Nephron (organoid): ENCODE measurements around the gene C2orf78.
"Not testable (repeated sequence)": the region's sequence is repeated elsewhere in the genome, so short reads cannot be mapped to it uniquely, and the experiment has no call there.

ENCODE experiments used
- H3K27ac Mint-ChIP-seq, 3 experiments: 2 replicates each; pipeline ENCODE4 v1.8.0; 2020; ENCODE audit warnings: mixed read lengths in 3 of 3, mild to moderate bottlenecking in 2 of 3, moderate library complexity in 1 of 3
- H3K27me3 Mint-ChIP-seq: 2 replicates; pipeline ENCODE4 v1.8.0; 2021; ENCODE audit warnings: low read depth, mild to moderate bottlenecking, moderate library complexity, mixed read lengths
- H3K36me3 Mint-ChIP-seq: 2 replicates; pipeline ENCODE4 v1.8.0; 2020; ENCODE audit warnings: low read depth, mixed read lengths
- H3K4me1 Mint-ChIP-seq: 2 replicates; pipeline ENCODE4 v1.8.0; 2020; ENCODE audit warnings: mixed read lengths
- H3K4me3 Mint-ChIP-seq, 3 experiments: 2 replicates each; pipeline ENCODE4 v1.8.0; 2020; ENCODE audit warnings: mild to moderate bottlenecking in 3 of 3, mixed read lengths in 3 of 3, moderate library complexity in 2 of 3
- H3K9me3 Mint-ChIP-seq: 2 replicates; pipeline ENCODE4 v1.8.0; 2020; ENCODE audit warnings: mixed read lengths
- TF ChIP-seq, protein P1 (sequence below), 3 experiments: fragments of 200-600 bp; sonication (generic); IDR thresholded peaks; one replicate each; pipeline ENCODE4 v1.5.0; 2021; ENCODE audit warnings: antibody characterized with exemption in 3 of 3; ENCODE audit not compliant: unreplicated experiment in 3 of 3

The C2orf78 gene

DNA sequence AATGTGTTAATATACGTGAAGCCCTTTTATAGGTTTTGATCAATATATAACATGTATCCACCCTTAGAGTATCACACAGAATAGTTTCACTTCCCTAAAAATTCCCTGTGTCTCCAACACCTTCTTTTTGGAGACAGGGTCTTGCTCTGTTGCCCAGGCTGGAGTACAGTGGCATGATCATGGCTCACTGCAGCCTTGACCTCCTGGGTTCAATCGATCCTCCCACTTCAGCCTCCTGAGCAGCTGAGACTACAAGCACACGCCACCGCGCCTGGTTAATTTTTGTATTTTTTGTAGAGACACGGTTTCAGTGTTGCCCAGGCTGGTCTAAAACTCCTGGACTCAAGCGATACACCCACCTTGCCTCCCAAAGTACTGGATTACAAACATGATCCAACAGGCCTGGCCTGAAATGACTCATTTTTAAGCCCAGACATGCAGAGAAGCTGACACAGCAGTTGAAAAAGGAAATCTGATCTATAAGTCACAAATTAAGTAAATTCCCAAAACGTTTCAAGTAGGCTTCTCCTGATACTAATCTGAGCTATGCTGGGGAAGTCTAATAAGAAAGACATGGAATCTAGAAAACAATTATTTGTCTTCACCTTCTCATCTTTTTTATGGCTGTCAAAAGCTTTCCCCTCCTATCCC lies 7.0 kb upstream of the C2orf78 start:
- TF ChIP-seq, protein P1, sequence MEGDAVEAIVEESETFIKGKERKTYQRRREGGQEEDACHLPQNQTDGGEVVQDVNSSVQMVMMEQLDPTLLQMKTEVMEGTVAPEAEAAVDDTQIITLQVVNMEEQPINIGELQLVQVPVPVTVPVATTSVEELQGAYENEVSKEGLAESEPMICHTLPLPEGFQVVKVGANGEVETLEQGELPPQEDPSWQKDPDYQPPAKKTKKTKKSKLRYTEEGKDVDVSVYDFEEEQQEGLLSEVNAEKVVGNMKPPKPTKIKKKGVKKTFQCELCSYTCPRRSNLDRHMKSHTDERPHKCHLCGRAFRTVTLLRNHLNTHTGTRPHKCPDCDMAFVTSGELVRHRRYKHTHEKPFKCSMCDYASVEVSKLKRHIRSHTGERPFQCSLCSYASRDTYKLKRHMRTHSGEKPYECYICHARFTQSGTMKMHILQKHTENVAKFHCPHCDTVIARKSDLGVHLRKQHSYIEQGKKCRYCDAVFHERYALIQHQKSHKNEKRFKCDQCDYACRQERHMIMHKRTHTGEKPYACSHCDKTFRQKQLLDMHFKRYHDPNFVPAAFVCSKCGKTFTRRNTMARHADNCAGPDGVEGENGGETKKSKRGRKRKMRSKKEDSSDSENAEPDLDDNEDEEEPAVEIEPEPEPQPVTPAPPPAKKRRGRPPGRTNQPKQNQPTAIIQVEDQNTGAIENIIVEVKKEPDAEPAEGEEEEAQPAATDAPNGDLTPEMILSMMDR (IDR thresholded peaks at IDR 0.05; ENCODE audit: unreplicated experiment in 3 of 3): no peak
- H3K4me1 Mint-ChIP-seq: peaks cover 22% of the 10 kb centered on the region

DNA sequence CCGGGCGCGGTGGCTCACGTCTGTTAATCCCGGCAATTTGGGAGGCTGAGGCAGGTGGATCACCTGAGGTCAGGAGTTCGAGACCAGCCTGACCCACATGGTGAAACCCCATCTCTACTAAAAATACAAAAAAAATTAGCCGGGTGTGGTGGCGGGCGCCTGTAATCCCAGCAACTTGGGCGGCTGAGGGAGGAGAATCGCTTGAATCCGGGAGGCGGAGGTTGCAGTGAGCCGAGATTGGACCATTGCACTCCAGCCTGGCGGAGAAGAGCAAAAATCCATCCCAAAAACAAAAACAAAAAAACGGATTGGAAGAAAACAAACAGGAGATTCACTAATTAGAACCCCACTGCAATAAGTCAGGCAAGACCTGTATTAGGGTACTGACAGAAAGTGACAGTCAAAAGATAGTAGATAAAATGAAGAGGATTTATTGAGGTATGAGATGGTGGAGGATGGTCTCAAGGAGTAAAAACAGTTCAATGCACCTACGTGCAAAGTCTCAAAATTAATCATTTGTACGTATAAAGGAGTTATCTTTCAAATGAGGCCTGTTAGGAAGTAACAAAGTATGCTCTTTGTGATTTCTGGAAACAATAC lies 5.0 kb upstream of the C2orf78 start:
- H3K27me3 Mint-ChIP-seq, H3K9me3 Mint-ChIP-seq: not testable (repeated sequence)
- H3K4me3 Mint-ChIP-seq: peak overlapping the region; percentile 98 to 100 (median 99)
- peaks cover 35% of the 10 kb centered on the region for H3K36me3 Mint-ChIP-seq
- peaks cover 22% of the 10 kb centered on the region for H3K4me1 Mint-ChIP-seq
- peak overlapping the region; percentile 94 to 97 (median 96) for H3K27ac Mint-ChIP-seq

More for the DNA sequence above, 7.0 kb upstream of the C2orf78 start:
- Mint-ChIP-seq H3K36me3 (peaks cover 55% of the 10 kb centered on the region), H3K9me3 (no peaks in the 10 kb centered on the region), H3K27ac (no peak overlapping the region), H3K4me3 (no peak overlapping the region), H3K27me3 (no peaks in the 10 kb centered on the region)

DNA sequence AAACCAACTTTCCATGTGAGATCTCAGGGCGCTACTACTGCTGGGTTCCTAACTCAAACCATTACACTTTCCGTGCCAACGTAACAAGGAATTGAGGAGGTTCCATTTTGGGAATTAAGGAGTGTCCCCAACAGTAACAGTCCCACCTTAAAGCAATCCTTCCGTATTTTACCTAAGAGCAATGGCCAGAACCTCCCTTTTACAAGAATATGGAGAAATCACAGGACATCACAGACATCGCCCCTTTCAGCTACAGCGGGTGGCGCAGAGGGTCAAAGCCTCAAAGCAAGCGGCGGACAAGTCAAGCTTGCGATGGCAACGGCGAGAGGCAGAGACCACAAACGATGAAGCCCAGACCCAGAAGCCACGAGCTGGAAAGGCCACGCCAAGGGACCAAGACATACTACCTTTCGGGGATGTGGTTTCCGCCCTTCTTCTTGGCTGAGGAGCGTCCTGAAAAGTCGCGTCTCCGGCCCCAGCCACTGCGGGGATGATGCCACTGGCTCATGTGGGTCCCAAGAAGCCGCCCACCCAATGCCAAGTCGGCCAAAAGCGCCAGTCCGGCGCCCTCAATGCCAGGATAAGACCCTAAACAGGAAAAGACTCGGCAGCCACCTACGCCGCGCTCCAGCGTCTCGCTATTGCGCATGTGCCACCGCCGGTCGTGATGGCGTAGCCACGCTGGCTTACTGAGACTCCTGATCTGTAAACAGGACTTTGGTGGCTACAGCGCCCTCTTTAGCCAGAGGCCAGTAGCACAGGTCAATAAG lies 4.3 kb upstream of the C2orf78 start, which contains the start of gene DUSP11:
DUSP11 (minus strand) TSS at position 637 of the 770 bp plus-strand sequence; CDS start at position 508, 129 bp downstream.
- no peaks in the 10 kb centered on the region for H3K9me3 Mint-ChIP-seq
- H3K27ac Mint-ChIP-seq: peak within 1 kb of the TSS; percentile 94 to 97 (median 96)
- H3K27me3 Mint-ChIP-seq: peaks cover 6% of the 10 kb centered on the region
- peak within 1 kb of the TSS; percentile 98 to 100 (median 99) for H3K4me3 Mint-ChIP-seq
- TF ChIP-seq, protein P1 (IDR thresholded peaks at IDR 0.05; ENCODE audit: unreplicated experiment in 3 of 3): peak; percentile 92 to 95 (median 93)
- peaks cover 28% of the 10 kb centered on the region for H3K36me3 Mint-ChIP-seq
- H3K4me1 Mint-ChIP-seq: peaks cover 22% of the 10 kb centered on the region

DNA sequence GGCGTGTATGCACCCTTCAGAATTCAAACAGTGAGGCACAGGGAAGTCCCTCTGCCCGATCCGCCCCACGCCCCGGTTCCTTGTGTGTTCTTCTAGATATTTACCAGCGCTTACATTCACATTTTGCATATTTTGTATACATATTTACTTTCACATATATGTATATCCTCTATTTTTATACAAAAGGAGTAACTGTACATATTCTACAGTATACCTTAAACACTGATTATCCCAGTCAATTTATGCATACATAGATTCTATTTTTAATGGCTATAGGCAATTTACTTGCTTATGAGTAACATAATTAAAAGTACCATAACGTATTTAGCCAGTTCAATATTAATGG lies 3.8 kb upstream of the C2orf78 start:
- Mint-ChIP-seq H3K36me3 (peaks cover 23% of the 10 kb centered on the region), H3K4me3 (peak overlapping the region; percentile 98 to 100 (median 99)), H3K4me1 (peaks cover 22% of the 10 kb centered on the region), H3K27ac (peak overlapping the region; percentile 94 to 97 (median 96)), H3K27me3 (peaks cover 6% of the 10 kb centered on the region), H3K9me3 (no peaks in the 10 kb centered on the region)
- TF ChIP-seq, protein P1 (IDR thresholded peaks at IDR 0.05; ENCODE audit: unreplicated experiment in 3 of 3): no peak

DNA sequence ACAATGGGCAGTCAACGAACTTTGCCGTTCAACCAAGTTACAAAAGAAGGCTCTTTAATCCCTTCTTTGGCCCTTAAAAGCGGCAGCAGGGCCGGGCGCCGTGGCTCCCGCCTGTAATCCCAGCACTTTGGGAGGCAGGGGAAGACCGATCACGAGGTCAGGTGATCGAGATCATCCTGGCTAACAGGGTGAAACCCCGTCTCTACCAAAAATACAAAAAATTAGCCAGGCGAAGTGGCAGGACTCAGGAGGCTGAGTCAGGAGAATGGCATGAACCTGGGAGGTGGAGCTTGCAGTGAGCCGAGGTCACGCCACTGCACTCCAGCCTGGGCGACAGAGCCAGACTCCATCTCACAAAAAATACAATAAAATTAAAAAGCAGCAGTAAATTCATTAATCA lies 581 bp upstream of the C2orf78 start:
- H3K27ac Mint-ChIP-seq, H3K36me3 Mint-ChIP-seq, H3K4me3 Mint-ChIP-seq, H3K9me3 Mint-ChIP-seq, H3K27me3 Mint-ChIP-seq: not testable (repeated sequence)
- peaks cover 13% of the 10 kb centered on the region for H3K4me1 Mint-ChIP-seq

DNA sequence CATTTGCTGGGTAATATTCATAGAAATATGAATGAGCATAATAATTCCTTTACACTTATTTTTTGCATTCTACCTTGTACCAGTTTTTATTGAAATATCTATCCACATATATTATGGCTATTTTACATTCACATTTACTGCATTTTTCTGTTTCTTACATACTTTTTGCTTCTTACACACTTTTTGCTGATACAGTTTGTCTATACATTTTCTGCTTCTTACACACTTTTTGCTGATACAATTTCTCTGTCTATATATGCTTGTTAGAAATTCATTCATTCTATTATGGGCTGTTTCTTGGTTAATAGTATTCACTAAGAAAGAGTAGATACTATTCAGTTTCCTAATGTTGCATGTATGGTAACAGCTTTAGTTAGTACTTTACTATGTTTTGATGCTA lies 27.9 kb downstream of the C2orf78 start:
- H3K27me3 Mint-ChIP-seq: peaks cover 42% of the 10 kb centered on the region
- TF ChIP-seq, protein P1 (IDR thresholded peaks at IDR 0.05; ENCODE audit: unreplicated experiment in 3 of 3): no peak
- no peak overlapping the region for H3K27ac Mint-ChIP-seq
- H3K9me3 Mint-ChIP-seq: no peaks in the 10 kb centered on the region
- H3K4me1 Mint-ChIP-seq: no peaks in the 10 kb centered on the region
- no peak overlapping the region for H3K4me3 Mint-ChIP-seq
- H3K36me3 Mint-ChIP-seq: no peaks in the 10 kb centered on the region
